Transverse colon (tissue), 4 donors: ENCODE results near the gene ABCA7. TPM values are rescaled to one million over a fixed set of nuclear protein-coding genes. Genes with fewer than 3 reads are reported as not detected.
A peak's percentile ranks its signal among the peaks of the same experiment; 100 is the strongest.

ENCODE experiments used
- DNase-seq: peaks from one replicate; pipeline ENCODE4 v3.0.0-alpha.2; 2019
- H3K27ac ChIP-seq, 4 donors: fragments of 200-600 bp; sonication (generic); 2 replicates each; pipeline ENCODE4 v1.5.1; 2016 to 2018; ENCODE audit warnings: inconsistent platforms in 4 of 4
- H3K27me3 ChIP-seq: fragments of 200-600 bp; sonication (generic); 2 replicates; pipeline ENCODE4 v1.5.1; 2017; ENCODE audit warnings: inconsistent platforms
- H3K36me3 ChIP-seq, 4 donors: fragments of 200-600 bp; sonication (generic); 2 replicates each; pipeline ENCODE4 v1.5.1; 2017 to 2019; ENCODE audit warnings: inconsistent platforms in 4 of 4
- H3K4me1 ChIP-seq, 4 donors: fragments of 200-600 bp; sonication (generic); 2 replicates each; pipeline ENCODE4 v1.5.1; 2017 to 2020; ENCODE audit warnings: inconsistent platforms in 4 of 4
- H3K4me3 ChIP-seq, 4 donors: fragments of 200-600 bp; sonication (generic); 1 replicate in 1 of 4; 2 replicates in 3 of 4; pipeline versions ENCODE4 v1.5.1 to v1.6.1; 2017 to 2019; ENCODE audit warnings: inconsistent platforms in 4 of 4
- H3K9me3 ChIP-seq, 2 donors: fragments of 200-600 bp; sonication (generic); 2 replicates each; pipeline ENCODE4 v1.5.1; 2017 to 2019; ENCODE audit warnings: inconsistent platforms in 2 of 2
- EP300 ChIP-seq: sonication (generic); formaldehyde crosslinking; IDR thresholded peaks from one replicate; pipeline ENCODE4 v1.6.1; 2017; ENCODE audit warnings: antibody characterized with exemption, low read depth
- POLR2A ChIP-seq: fragments of 450-650 bp; IDR thresholded peaks from one replicate; pipeline ENCODE4 v1.6.1; 2016; ENCODE audit warnings: antibody characterized with exemption, mild to moderate bottlenecking, moderate library complexity
- POLR2AphosphoS5 ChIP-seq, 3 donors: sonication (generic); formaldehyde crosslinking; IDR thresholded peaks; one replicate each; pipeline ENCODE4 v1.6.1; 2016; ENCODE audit warnings: antibody characterized with exemption in 3 of 3
- WGBS, 2 donors: methylation state at CpG; one replicate each; pipeline ENCODE4 v1.1.5; 2018; ENCODE audit warnings: low coverage in 1 of 2; 5-methylcytosine and 5-hydroxymethylcytosine counted together
- in situ Hi-C, 4 donors: fragments of 200-750 bp; cut with MboI; loops; one replicate each; pipeline versions ENCODE4 v1.15.0 to v1.15.1; 2017; ENCODE audit warnings: low sequenced_read_pairs in 3 of 4, low pct_ligation_motif_present in 1 of 4, low pct_unique_long_range_greater_than_20kb in 1 of 4
- intact Hi-C: fragments of 100-400 bp; cut with DNase I; formaldehyde crosslinking; loops from one replicate; pipeline ENCODE4 v1.15.1; 2023; ENCODE audit warnings: low total_unique reads
- total RNA-seq, 4 donors: library from RNA; depleted of rRNA; stranded (reverse); fragments of >200 nt; gene quantifications; one replicate each; pipeline ENCODE4 v1.1.0, GENCODE V29; 2016
- TF ChIP-seq, protein P1 (sequence below), 5 experiments: fragments of 200-600 bp in 3 of 5; fragments of 450-650 bp in 2 of 5; sonication (generic) in 3 of 5; IDR thresholded peaks; 1 replicate in 2 of 5; 2 replicates in 3 of 5; pipeline ENCODE4 v1.5.1; 2016 to 2017; ENCODE audit warnings: antibody characterized with exemption in 5 of 5, inconsistent platforms in 3 of 5, mild to moderate bottlenecking in 2 of 5, moderate library complexity in 1 of 5

The ABCA7 gene
- total RNA-seq, 4 donors from 2014 or later, result 47.1 to 128 (median 82.0) TPM

DNA sequence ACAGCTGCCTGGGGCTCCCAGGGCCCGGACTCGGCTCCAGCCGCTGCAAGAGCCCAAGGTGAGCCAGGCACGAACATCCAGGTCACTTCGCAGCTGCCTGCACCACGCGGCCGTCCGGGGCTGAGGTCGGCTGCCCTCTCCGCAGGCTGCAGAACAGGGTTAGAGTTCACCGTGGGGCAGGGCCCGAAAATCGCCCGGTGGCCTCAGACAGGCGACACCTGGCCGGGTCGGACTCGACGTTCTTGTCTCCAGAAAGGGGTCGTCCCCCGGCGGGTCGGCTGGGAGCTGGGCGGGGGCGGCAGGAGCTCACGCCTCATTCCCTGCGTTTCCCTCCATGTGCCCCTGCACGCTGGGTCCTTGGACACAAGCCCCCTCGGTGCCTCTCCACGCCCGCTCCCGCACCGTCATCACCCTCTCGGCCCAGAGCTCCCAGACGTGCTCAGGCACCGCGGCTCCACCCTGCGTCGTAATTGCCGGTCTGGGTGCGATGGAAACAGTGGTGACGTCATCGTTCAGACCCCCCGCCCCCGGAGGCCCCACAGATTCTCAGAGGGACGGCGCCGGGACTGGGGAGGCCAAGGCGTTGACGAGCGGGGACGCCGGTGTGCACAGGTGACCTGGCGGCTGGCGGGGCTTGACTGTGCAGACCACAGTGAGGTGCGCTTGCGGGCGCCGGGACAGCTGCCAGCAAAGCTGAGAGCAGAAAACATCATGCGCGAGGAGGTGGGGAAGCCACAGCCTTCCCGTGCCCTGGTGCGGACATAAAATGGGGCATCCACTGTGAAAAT lies 43.7 kb upstream of the ABCA7 start:
- no peaks in the 10 kb centered on the region for H3K9me3 ChIP-seq
- intact Hi-C loops (no loop called here), in situ Hi-C loops (loop anchor here in 1 of 4 donors (25.0 kb wide), 1 partner anchor 134 kb away; the partner anchor contains the start of genes CFD and ELANE)
- peaks cover 69% of the 10 kb centered on the region for H3K27me3 ChIP-seq
- DNase-seq, result peak; percentile 75
- H3K4me3 ChIP-seq, result no peak overlapping the region
- TF ChIP-seq POLR2A (no peak), EP300 (no peak), POLR2AphosphoS5 (IDR thresholded peaks at IDR 0.05) (peak in 1 of 3 donors; percentile 27)
- TF ChIP-seq, protein P1, sequence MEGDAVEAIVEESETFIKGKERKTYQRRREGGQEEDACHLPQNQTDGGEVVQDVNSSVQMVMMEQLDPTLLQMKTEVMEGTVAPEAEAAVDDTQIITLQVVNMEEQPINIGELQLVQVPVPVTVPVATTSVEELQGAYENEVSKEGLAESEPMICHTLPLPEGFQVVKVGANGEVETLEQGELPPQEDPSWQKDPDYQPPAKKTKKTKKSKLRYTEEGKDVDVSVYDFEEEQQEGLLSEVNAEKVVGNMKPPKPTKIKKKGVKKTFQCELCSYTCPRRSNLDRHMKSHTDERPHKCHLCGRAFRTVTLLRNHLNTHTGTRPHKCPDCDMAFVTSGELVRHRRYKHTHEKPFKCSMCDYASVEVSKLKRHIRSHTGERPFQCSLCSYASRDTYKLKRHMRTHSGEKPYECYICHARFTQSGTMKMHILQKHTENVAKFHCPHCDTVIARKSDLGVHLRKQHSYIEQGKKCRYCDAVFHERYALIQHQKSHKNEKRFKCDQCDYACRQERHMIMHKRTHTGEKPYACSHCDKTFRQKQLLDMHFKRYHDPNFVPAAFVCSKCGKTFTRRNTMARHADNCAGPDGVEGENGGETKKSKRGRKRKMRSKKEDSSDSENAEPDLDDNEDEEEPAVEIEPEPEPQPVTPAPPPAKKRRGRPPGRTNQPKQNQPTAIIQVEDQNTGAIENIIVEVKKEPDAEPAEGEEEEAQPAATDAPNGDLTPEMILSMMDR (IDR thresholded peaks at IDR 0.05), result no peak
- no peak overlapping the region for H3K27ac ChIP-seq
- no peaks in the 10 kb centered on the region for H3K36me3 ChIP-seq
- H3K4me1 ChIP-seq, result peaks cover 6 to 18% (median 16%) of the 10 kb centered on the region in 4 donors
- WGBS, 2 donors, result 6% methylated on average over 56 of the region's 64 CpGs; no CpG with 5 or more reads in 1 of the 2 donors

DNA sequence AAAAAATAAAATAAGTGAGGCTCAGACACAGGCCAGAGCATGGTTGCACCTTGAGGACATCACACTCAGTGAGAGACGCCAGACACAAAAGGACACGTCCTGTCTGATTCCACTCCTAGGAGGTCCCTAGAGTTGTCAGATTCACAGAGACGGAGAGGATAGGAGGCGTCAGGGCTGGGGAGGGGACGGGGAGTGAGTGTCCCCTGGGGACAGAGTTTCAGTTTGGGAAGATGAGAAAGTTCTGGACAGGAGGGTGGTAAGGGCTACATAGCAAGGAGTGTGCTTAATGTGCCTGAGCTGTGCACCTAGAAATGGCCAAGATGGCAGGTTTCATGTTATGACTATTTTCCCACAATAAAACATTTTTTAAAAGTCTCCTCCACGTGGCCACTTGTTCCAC lies 41.8 kb upstream of the ABCA7 start:
- DNase-seq, result no peak
- intact Hi-C loops (no loop called here), in situ Hi-C loops (loop anchor here in 1 of 4 donors (25.0 kb wide), 1 partner anchor 136 kb away; the partner anchor contains the start of genes CFD and ELANE)
- H3K4me3 ChIP-seq, result no peak overlapping the region
- H3K9me3 ChIP-seq, result no peaks in the 10 kb centered on the region
- WGBS, 2 donors, result 11 to 19% methylated on average over 4 to 6 of the region's 6 CpGs
- TF ChIP-seq EP300 (no peak), POLR2A (no peak), POLR2AphosphoS5 (IDR thresholded peaks at IDR 0.05) (no peak)
- TF ChIP-seq, protein P1 (IDR thresholded peaks at IDR 0.05), result no peak
- H3K27ac ChIP-seq, result no peak overlapping the region
- peaks cover 86% of the 10 kb centered on the region for H3K27me3 ChIP-seq
- H3K4me1 ChIP-seq, result peaks cover 6 to 24% (median 17%) of the 10 kb centered on the region in 4 donors
- H3K36me3 ChIP-seq, result no peaks in the 10 kb centered on the region

DNA sequence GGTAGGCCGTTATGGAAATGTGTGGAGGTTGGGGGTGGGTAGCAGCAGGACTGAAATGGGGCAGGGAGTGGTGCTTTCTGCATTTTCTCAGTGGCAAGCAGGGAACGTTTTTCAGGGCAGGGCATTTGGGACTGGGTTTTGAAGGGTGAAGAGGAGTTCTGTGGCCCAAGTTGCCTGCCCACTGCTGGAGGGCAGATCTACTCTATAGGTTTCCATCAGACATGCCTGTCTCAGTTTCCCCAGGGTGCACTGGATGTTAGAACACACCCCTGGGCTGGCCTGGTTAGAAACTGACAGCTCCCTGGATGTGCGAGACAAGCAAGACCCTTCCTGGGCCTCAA lies 40.6 kb upstream of the ABCA7 start:
- Histone ChIP-seq H3K4me3 (no peak overlapping the region), H3K9me3 (no peaks in the 10 kb centered on the region), H3K4me1 (peaks cover 6 to 24% (median 17%) of the 10 kb centered on the region in 4 donors), H3K27ac (no peak overlapping the region), H3K27me3 (peaks cover 91% of the 10 kb centered on the region), H3K36me3 (no peaks in the 10 kb centered on the region)
- TF ChIP-seq POLR2AphosphoS5 (IDR thresholded peaks at IDR 0.05) (no peak), EP300 (no peak), POLR2A (no peak)
- TF ChIP-seq, protein P1 (IDR thresholded peaks at IDR 0.05), result no peak
- WGBS, 2 donors, result 40 to 46% methylated on average over 2 to 3 of the region's 3 CpGs
- in situ Hi-C loops (loop anchor here in 1 of 4 donors (25.0 kb wide), 1 partner anchor 137 kb away; the partner anchor contains the start of genes CFD and ELANE), intact Hi-C loops (no loop called here)
- DNase-seq, result no peak

DNA sequence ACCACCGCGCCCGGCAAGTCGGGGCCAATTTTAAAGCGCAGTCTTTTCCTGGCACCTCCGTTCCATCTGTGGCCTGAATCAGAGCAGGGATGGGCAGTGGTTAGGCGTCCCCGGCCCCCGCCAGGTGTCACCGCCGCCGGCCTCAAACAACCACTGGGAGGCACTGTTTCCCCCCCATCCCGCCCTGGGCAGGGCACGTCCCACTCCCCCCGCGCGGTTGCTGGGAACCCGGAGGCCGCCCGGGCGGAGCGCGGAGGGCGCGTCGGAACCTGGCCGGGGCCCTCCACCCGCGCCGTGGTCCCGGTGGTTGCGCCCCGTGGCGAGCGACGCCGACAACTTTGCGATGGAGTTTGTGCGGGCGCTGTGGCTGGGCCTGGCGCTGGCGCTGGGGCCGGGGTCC lies 39.8 kb upstream of the ABCA7 start, which contains the start of gene GRIN3B:
Gene GRIN3B (plus strand): TSS at position 325 of the 400 bp plus-strand sequence. CDS start 19 bp downstream, at position 344.
- TF ChIP-seq, protein P1 (IDR thresholded peaks at IDR 0.05), result peak; percentile 27 to 49 (median 39)
- no peak for TF ChIP-seq POLR2AphosphoS5 (IDR thresholded peaks at IDR 0.05)
- TF ChIP-seq EP300, result no peak
- TF ChIP-seq POLR2A, result no peak
- intact Hi-C loops (no loop called here), in situ Hi-C loops (no loop called here)
- Histone ChIP-seq H3K9me3 (no peaks in the 10 kb centered on the region), H3K36me3 (no peaks in the 10 kb centered on the region), H3K27me3 (peaks cover 83% of the 10 kb centered on the region), H3K4me1 (peaks cover 6 to 24% (median 17%) of the 10 kb centered on the region in 4 donors), H3K27ac (no peak within 1 kb of the TSS), H3K4me3 (peak within 1 kb of the TSS in 1 of 4 donors; percentile 30)
- WGBS, 2 donors, result 0 to 2% methylated on average over 3 to 38 of the region's 43 CpGs
- DNase-seq, result peak; percentile 73
